HG02678 (cell line): Measurements from ENCODE around the gene GAS5.
"Not testable (repeated sequence)": the region's sequence is repeated elsewhere in the genome, so short reads cannot be mapped to it uniquely, and the experiment has no call there.

Experiments used
- ATAC-seq: cut with Tn5 transposase; IDR thresholded peaks from one replicate; pipeline ENCODE4 v1.9.1; 2021; ENCODE audit warnings: mild to moderate bottlenecking, moderate library complexity; ENCODE audit not compliant: unreplicated experiment

GAS5 gene

DNA sequence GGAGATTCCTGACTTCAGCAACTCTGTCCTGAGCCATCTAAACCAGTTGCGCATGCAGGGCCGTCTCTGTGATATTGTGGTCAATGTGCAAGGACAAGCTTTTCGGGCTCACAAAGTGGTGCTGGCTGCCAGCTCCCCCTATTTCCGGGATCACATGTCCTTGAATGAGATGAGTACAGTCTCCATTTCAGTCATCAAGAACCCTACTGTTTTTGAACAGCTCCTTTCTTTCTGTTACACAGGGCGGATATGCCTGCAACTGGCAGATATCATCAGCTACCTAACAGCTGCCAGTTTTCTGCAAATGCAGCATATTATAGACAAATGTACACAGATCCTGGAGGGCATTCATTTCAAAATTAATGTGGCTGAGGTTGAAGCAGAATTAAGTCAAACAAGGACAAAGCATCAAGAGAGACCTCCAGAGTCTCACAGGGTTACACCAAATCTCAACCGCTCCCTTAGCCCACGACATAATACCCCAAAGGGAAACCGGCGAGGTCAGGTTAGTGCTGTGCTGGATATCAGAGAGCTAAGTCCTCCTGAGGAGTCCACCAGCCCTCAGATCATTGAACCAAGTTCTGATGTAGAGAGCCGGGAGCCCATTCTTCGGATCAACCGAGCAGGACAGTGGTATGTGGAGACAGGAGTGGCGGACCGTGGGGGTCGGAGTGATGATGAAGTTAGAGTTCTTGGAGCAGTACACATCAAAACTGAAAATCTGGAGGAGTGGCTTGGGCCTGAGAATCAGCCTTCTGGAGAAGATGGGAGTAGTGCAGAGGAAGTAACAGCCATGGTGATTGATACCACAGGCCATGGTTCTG lies 2.7 kb upstream of the GAS5 start:
- no peak for ATAC-seq

DNA sequence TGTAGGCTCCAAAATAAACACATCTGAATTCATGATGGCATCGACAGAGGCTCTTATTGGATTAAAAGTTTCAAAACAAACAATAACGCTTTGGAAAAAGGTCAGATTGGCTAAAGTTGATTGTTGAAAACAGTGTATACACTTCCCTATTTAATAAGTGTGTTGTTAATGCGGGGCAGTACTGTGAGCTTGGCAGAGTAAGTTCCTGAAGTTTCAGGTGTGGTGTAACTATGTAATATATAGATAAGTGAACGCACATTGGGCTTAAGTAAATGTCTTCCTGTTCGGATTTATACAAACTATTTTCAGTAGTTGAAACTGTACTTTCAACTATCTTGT lies 1.2 kb upstream of the GAS5 start:
- no peak for ATAC-seq

DNA sequence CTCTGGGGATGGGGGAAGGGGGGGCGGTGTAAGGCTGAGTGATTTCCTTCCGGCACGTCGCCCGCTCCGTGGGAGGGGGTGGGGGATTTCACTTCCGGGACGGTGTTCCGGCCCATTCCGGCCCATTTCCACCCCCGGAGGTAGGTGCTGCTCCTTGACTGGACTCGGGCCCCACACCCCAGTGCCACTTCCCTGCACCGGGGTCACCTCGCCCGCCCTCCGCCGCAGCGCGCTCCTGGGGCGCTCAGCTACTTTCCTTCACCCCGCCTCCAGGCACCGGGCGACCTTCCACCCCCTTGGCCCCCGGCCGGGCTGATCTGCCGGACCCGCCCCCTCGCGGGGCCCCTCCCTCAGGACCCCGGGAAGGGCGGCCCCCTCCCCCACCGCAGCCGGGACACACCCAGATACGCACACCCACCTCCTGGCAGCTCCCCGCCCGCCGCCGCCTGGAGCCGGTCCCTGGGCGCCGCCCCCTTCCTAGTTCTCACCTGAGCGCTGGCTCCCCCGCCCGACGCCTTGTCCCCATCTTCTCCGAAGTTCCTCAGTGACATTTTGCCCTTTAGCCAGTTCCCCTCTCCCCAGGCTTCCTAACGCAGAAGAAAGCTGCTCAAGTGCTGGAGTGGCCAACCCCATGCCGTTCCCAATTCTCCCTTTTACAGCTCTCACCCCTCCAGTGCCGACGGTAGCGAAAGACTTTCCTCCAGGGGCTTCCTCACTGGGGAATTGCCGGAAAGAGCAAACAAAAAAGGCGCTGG lies 654 bp upstream of the GAS5 start, which contains the start of gene ZBTB37:
Gene ZBTB37 (plus strand): TSS at position 115 of the 755 bp plus-strand sequence. CDS start 1,846 bp downstream, outside the sequence.
- peak; percentile 63 for ATAC-seq

DNA sequence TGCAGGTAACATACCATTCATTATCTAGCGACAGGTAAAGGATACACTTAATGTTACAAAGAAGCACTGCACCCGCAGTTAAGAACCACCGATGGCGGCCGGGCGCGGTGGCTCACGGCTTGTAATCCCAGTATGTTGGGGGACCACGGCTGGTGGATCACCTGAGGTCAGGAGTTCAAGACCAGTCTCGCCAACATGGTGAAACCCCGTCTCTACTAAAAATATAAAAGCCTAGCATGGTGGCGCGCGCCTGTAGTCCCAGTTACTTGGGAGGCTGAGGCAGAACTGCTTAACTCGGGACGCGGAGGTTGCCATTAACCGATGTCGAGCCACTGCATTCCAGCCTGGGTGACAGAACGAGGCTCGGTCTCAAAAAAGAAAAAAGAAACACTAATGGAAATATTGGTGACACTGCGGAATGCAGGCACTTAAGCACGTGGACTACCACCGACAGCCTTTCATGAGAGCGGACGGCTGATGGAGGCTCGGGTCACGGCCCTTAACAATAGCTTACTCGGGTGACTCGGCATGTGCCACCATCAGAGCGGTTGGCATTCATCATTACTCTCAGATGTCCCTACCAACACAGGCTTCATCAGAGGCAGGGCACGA lies 542 bp downstream of the GAS5 start:
- no peak for ATAC-seq

DNA sequence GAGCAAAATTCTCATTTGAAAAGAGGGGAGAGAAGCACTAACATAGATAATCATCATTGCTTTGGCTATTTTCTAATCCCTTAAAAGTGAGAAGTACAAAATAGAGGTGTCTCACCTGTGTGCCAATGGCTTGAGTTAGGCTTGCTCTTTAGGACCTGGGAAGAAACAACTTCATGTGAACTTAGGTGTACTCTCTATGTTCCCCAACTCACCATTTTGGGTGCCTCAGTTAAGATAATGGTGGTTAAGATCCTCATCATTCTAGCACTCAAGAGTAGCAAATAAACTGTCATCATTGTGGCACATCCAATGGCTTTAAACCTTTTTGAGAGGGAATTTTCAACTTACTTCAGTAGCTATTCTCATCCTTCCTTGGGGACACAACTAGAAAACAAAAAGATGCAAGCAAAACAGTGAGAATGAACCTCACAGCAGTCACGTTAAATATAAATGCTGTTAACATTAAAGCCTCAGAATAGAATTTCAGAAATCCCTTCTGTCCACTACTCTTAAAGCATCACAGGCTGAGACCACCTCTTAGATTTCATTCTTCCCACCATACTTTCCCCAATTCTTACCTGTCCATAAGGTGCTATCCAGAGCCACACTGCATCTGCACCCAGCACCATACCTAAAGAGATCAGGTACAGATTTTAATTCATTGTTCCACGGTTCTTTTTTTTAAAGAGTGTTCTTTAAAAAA lies 1.2 kb downstream of the GAS5 start:
- no peak for ATAC-seq

DNA sequence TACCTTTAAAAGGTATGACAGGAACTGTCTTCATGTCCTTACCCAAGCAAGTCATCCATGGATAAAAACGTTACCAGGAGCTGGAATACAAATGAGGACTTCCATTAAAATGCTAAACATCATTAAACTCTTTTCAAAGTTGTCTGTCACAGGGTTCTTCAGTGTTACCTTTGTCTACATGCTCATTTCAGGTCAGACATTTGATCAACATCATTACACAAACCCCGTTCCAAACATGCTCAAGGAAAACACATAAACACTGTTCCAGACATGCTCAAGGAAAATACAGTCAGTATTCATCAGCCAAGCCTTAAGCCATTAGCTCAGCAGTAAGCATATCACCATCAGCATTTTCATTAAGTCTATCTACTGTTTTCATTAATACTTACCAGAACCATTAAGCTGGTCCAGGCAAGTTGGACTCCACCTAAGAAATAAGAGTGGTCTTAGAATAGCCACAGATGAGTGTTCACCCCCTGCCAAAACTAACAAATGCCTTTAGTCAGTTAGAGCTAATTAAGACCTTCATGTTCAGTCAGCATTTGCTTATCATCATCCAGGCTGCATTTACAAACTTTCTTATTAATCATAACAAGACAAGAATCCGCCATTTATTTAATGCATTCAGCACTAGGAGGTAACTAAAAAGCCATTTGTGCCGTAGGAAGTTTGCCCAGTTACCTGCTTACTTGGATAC lies 2.2 kb downstream of the GAS5 start:
- no peak for ATAC-seq

DNA sequence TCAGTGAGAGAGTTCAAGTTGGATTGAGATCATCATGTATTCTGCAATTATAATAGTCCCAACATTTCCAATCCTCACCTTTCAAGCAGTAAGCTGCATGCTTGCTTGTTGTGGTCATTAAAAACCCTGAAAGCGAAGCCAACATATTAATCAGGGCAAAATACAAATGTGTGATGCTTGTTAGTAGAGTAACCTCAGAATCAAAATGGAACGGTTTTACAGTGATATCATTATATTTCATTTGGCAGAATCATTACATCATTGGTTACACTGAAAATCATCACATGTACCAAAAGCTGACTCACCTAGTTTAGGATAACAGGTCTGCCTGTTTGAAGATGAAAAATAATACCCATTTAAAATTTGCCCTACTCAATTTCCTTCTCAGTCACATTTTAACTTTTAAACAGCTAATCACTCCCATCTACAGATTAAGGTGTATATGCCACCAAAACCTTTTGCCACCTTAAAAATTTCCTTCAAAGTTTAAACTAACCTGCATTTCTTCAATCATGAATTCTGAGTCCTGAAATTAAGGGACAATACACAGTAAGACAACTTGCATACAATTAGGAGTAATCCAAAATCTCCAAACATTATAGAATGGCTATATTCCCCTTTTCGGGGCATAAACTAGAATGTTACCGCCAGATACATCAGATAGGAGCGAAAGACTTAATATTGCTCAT lies 3.5 kb downstream of the GAS5 start:
- ATAC-seq, result no peak

DNA sequence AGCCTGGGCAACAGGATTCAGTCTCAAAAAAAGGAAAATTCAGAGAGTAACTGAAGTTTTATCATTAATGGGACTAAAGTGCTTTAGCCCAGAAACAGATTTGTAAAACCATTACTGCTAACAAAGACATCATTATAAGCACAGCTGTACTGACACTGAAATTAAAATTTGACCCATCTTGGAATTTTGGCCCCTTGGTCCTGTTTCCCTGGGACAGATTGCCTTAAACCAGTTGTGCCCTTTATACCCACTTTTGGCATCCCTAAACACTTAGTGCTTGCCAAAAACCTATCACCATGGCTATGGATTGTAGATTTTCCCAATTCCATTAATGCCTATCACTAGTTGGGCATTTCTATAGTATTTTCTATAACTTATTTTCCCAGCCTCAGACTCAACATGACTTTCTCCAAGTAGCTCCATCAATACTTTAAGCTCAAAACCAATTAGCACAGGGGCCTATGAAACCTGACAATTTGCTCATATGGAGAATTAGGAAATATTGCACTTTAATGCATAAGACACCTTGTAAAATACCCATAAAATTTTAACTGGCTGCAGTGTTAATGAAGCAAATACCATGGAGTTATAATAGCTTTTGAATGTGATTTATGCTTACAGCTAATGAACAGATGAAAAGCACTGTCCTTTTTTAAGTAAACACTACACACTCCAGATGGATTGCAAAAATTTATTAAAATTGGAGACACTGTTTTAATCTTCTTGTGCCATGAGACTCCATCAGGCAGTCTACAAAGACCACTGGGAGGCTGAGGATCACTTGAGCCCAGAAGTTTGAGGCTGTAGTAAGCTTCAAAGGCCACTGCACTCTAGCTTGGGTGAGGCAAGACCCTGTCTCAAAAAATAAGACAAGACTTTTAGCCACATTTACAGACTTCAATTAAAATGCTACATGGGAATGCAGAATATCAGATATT lies 4.3 kb downstream of the GAS5 start:
- no peak for ATAC-seq

DNA sequence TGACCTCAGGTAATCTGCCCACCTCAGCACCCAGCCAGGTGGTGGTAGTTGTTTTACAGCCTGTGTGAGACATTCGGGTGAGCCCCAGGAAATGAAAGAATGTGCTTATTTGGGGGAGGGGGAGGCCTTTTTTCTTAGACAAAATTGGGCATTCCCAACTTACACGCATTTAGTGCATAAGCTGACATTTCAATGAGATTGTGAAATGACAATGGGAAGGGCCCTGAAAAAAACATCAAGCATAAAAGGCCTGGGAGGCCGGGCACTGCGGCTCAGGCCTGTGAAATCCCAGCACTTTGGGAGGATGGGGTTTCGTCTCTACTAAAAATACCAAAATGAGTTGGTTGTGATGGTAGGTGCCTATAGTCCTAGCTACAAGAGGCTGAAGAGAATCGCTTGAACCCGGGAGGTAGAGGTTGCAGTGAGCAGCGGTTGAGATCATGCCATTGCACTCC lies 5.0 kb downstream of the GAS5 start:
- ATAC-seq, result no peak

DNA sequence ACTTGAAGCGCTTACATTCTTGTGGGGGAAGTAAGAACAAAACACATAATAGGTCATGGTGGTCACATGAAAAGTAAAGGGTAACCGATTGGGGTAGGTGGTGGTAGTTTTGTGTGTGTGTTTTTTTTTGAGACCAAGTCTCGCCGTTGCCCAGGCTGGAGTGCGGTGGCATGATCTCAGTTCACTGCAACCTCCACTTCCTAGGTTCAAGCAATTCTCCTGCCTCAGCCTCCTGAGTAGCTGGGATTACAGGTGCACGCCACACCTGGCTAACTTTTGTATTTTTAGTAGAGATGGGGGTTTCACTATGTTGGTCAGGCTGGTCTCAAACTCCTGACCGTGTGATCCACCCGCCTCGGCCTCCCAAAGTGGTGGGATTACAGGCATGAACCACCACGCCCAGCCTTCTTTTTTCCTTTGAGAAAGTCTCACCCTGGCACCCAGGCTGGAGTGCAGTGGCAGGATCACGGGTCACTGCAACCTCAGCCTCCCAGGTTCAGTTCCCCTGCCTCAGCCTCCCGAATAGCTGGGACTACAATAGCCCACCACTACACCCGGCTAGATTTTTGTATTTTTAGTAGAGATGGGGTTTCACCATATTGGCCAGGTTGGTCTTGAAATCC lies 5.5 kb downstream of the GAS5 start:
- ATAC-seq, result not testable (repeated sequence)

DNA sequence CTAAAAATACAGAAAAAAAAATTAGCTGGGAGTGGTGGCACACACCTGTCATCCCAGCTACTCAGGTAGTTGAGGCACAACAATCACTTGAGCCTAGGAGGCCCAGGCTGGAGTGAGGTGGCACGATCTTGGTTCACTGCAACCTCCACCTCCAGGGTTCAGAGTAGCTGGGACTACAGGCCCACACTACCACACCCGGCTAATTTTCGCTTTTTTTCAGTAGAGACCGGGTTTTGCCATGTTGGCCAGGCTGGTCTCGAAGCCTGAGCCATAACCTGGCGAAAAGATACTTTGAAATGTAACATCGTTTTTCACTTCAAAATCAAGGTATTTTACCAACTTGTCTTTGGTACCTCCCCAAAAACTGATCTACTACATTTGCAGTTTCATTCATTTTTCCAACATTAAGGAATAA lies 6.1 kb downstream of the GAS5 start:
- no peak for ATAC-seq

DNA sequence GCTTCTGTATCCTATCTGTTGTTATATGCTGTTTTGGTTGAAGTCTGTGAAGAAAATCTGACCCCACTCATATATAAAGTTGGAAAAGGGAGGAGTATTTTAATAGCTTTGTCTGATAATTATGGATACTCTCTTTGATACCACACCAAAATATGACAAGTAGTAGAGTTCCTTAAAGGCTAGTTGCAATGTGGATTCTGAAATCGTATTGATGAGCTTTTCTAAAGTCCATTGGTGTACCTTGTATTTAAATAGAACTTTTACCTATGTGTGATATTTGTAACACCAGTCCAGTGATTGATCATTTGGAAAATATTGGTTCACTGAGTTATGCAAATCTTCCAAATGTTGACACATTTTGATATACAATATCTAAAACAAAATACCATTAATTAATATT lies 7.7 kb downstream of the GAS5 start:
- no peak for ATAC-seq

DNA sequence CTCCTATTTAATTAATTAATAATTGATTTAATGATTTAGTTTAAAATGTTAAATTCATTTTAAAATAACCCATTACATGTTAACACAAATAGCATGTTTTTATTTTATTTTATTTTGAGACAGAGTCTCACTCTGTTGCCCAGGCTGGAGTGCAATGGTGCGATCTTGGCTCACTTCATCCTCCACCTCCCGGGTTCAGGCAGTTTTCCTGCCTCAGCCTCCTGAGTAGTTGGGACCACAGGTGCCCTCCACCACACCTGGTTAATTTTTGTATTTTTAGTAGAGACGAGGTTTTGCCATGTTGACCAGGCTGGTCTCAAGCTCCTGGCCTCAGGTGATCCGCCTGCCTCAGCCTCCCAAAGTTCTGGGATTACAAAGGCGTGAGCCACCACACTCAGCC lies 8.2 kb downstream of the GAS5 start:
- ATAC-seq, result not testable (repeated sequence)

DNA sequence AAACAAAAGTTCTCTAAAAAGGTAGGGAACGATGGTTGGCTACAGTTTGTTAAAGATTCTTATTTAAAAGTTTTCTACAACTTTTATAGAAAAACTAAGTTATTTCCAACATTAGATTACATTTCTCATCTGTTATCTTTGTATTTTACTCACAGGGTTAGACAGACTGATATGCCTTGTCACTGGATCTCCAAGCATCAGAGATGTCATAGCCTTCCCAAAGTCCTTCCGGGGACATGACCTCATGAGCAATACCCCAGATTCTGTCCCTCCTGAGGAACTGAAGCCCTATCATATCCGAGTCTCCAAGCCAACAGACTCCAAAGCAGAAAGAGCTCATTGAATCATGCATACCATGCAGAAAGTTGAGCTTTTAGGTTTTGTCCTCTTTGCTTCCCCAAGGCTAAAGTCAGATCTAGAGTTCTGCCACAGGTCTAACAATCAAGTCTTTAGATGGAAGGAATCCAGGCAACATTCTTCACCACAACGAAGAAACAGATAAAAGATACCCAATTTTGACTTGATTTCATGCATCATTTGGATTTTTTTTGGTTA lies 10.3 kb downstream of the GAS5 start:
- ATAC-seq, result no peak

DNA sequence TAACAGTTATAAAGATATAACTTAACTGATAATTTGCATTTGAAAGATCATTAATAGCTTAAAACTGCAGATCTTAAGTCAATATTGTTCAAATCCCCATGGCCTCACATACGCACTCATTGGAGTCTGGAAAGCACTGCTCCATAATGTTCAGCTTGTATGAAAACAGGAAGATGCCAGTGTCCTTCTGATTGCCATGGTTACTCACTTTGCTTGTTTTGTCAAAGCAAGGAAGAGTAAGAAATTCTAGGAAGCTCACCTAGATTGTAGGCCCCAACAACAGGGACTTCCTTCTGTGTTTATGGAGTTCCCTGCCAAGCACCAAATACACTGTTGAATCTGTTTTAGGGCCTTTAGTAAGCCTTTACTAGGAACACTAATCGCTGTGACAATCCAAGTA lies 10.9 kb downstream of the GAS5 start:
- no peak for ATAC-seq

DNA sequence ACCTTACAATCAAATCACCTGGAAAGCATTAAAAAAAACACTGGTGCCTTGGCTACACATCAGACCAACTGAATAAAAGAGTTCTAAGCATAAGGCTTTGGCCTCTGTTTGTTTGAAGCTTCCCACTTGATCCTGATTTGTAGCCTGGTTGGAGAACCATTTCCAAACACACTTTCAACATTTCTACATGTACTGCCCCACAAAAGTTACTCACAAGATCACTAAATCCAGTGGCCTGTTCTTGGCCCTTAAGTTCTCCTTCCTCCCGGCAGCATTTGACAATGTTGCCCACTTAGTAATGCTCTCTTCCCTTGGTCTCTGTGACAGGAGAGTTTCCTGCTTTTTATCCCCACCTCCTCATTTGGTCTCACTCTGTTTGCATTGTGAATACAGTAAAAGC lies 11.8 kb downstream of the GAS5 start:
- ATAC-seq, result no peak

DNA sequence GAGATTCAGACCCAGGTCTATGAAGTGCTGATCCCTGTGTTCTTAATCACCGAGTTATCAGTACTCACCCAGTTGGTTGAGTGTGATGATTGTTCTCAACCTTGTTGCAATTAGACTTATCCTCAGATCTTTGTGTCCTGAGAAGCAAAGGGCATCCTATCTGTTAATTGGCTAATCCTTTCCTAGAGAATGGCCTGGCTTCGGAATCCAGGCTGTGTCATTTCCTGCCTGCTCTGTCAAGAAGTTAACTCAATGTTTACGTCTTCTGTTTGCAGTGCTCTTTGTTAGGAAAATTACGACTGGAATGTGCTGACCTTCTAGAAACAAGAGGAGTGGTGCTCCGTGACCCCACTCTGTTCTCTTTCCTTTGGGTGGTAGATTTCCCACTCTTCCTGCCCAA lies 14.7 kb downstream of the GAS5 start:
- ATAC-seq, result no peak

DNA sequence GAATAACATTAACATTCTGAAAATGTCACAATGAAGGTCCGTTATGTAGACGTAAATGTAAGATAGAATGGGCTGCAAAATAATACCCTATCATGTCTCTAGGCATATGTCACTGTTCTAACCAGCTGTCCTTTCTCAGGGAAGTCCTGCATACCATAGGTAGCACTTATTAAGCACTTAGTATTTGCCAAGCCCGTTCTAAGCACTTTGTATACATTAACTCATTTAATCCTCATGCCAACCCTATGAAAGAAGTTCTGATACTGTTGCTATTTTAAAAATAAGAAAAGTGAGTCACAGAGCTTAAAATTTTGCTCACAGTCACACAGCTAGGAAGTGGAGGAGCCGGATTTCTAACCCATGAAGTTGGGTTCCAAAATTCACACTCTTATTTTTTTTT lies 15.7 kb downstream of the GAS5 start:
- no peak for ATAC-seq
